SJCRH30 (cell line): Measurements from ENCODE around the gene CALML6. TPM values are rescaled to one million over a fixed set of nuclear protein-coding genes. Genes with fewer than 3 reads are reported as not detected.

ENCODE experiments used
- DNase-seq, 2 experiments: peaks; one replicate each; pipeline ENCODE4 v3.0.0-alpha.2; 2015 to 2020
- H3K27ac ChIP-seq: fragments of 250-450 bp; sonication (Bioruptor Pico); 2 replicates; pipeline ENCODE4 v1.5.1; 2020; ENCODE audit warnings: mild to moderate bottlenecking, moderate library complexity
- H3K27me3 ChIP-seq: fragments of 250-450 bp; sonication (Bioruptor Pico); 2 replicates; pipeline ENCODE4 v1.5.1; 2020; ENCODE audit warnings: mild to moderate bottlenecking, moderate library complexity
- H3K36me3 ChIP-seq: fragments of 250-450 bp; sonication (Bioruptor Pico); 2 replicates; pipeline ENCODE4 v1.5.1; 2020; ENCODE audit warnings: mild to moderate bottlenecking, moderate library complexity
- H3K4me1 ChIP-seq: fragments of 250-450 bp; sonication (Bioruptor Pico); 2 replicates; pipeline ENCODE4 v1.5.1; 2020; ENCODE audit warnings: mild to moderate bottlenecking, moderate library complexity
- H3K4me3 ChIP-seq: fragments of 250-450 bp; sonication (Bioruptor Pico); 2 replicates; pipeline ENCODE4 v1.5.1; 2020; ENCODE audit warnings: mild to moderate bottlenecking, moderate library complexity
- H3K9me3 ChIP-seq: fragments of 250-450 bp; sonication (Bioruptor Pico); replicated peaks from 2 replicates; pipeline ENCODE4 v1.5.1; 2020; ENCODE audit warnings: mild to moderate bottlenecking, moderate library complexity
- total RNA-seq: library from RNA; depleted of rRNA; stranded (reverse); fragments of >200 nt; shearing (Covaris generic); gene quantifications from 2 replicates; pipeline ENCODE4 v1.2.3, GENCODE V29; 2014; rRNA removed

The CALML6 gene
- total RNA-seq, 1 experiment from 2014 or later, result 0.12 TPM

GRCh38 chr1:1964811-1965210 lies 49.8 kb downstream of the CALML6 start:
- DNase-seq, result no peak
- no peak overlapping the region for H3K4me3 ChIP-seq
- peaks cover 1% of the 10 kb centered on the region; the same call in 1 of the 2 replicates for H3K4me1 ChIP-seq
- H3K27ac ChIP-seq, result no peak overlapping the region
- H3K27me3 ChIP-seq, result peaks cover 49% of the 10 kb centered on the region
- no peaks in the 10 kb centered on the region for H3K9me3 ChIP-seq
- no peaks in the 10 kb centered on the region for H3K36me3 ChIP-seq

GRCh38 chr1:1965546-1965945 lies 50.5 kb downstream of the CALML6 start:
- no peaks in the 10 kb centered on the region for H3K9me3 ChIP-seq

GRCh38 chr1:1966071-1966740 lies 51.1 kb downstream of the CALML6 start:
- Histone ChIP-seq H3K9me3 (no peaks in the 10 kb centered on the region), H3K36me3 (no peaks in the 10 kb centered on the region), H3K27me3 (peaks cover 38% of the 10 kb centered on the region), H3K27ac (no peak overlapping the region), H3K4me3 (no peak overlapping the region), H3K4me1 (no peaks in the 10 kb centered on the region)
- no peak for DNase-seq

More at GRCh38 chr1:1965546-1965945, 50.5 kb downstream of the CALML6 start:
- Histone ChIP-seq H3K4me3 (no peak overlapping the region), H3K36me3 (no peaks in the 10 kb centered on the region), H3K4me1 (no peaks in the 10 kb centered on the region), H3K27me3 (peaks cover 44% of the 10 kb centered on the region), H3K27ac (no peak overlapping the region)
- no peak for DNase-seq

Other genes with a start within 250 kb of the CALML6 start
- gene SLC35E2B, start 222.5 kb upstream of the CALML6 start, total RNA-seq, result 31.3 and 36.1 TPM in 2 replicates
- 20.1 and 29.4 TPM in 2 replicates for gene CDK11A, start 190.9 kb upstream of the CALML6 start, total RNA-seq
- 65.2 and 74.6 TPM in 2 replicates for gene NADK, start 136.8 kb upstream of the CALML6 start, total RNA-seq
- 167 and 184 TPM in 2 replicates for gene GNB1, start 24.2 kb upstream of the CALML6 start, total RNA-seq
- gene TMEM52, start 4.0 kb downstream of the CALML6 start, total RNA-seq, result 0.61 and 1.0 TPM in 2 replicates
- gene CFAP74, start 88.5 kb downstream of the CALML6 start, total RNA-seq, result not detected in 2 replicates
- gene GABRD, start 104.1 kb downstream of the CALML6 start, total RNA-seq, result not detected in 2 replicates
- 0.56 and 0.83 TPM in 2 replicates for gene PRKCZ, start 135.2 kb downstream of the CALML6 start, total RNA-seq